Left ventricle myocardium inferior (tissue), 1 donor: ENCODE data around the gene SH2D3A. TPM values are rescaled to one million over a fixed set of nuclear protein-coding genes. Genes with fewer than 3 reads are reported as not detected.
A peak's percentile ranks its signal among the peaks of the same experiment; 100 is the strongest.

ENCODE experiments used
- DNase-seq: peaks from one replicate; pipeline ENCODE4 v3.0.0-alpha.2; 2020
- H3K27ac ChIP-seq: fragments of 200-600 bp; replicated peaks from 2 replicates; pipeline ENCODE4 v1.8.0; 2021
- H3K27me3 ChIP-seq: fragments of 200-600 bp; 2 replicates; pipeline ENCODE4 v1.8.0; 2021; ENCODE audit warnings: low read depth
- H3K36me3 ChIP-seq: fragments of 200-600 bp; 2 replicates; pipeline ENCODE4 v1.8.0; 2021
- H3K4me1 ChIP-seq: fragments of 200-600 bp; 2 replicates; pipeline ENCODE4 v1.8.0; 2021
- H3K4me3 ChIP-seq: fragments of 200-600 bp; 2 replicates; pipeline ENCODE4 v1.8.0; 2021; ENCODE audit warnings: mild to moderate bottlenecking, moderate library complexity
- H3K9me3 ChIP-seq: fragments of 200-600 bp; replicated peaks from 2 replicates; pipeline ENCODE4 v1.8.0; 2021
- intact Hi-C: fragments of 100-400 bp; cut with micrococcal nuclease; formaldehyde crosslinking; loops from one replicate; pipeline ENCODE4 v1.11.0; 2022
- total RNA-seq: library from RNA; stranded (reverse); fragmentation: NEBNext Ultra II Directional; extraction: Animal tissue kit (Norgen Biotek cat#: 25700); gene quantifications from one replicate; pipeline ENCODE4 v1.2.1, GENCODE V29; 2021
- TF ChIP-seq, protein P1 (sequence below): fragments of 200-600 bp; IDR thresholded peaks from 2 replicates; pipeline ENCODE4 v1.8.0; 2021; ENCODE audit warnings: antibody characterized with exemption, mild to moderate bottlenecking, borderline replicate concordance
- donor health status: DM: no; HTN: yes; CAD: no; lungs with severe emphysema.

SH2D3A gene
- total RNA-seq, 1 donor from 2014 or later: 0.14 TPM

- Histone ChIP-seq H3K4me1 (peaks cover 76% of the 10 kb centered on the region), H3K4me3 (peak overlapping the region; percentile 93), H3K36me3 (peaks cover 12% of the 10 kb centered on the region), H3K9me3 (no peaks in the 10 kb centered on the region), H3K27ac (peak overlapping the region; percentile 97), H3K27me3 (no peaks in the 10 kb centered on the region)
- TF ChIP-seq, protein P1, sequence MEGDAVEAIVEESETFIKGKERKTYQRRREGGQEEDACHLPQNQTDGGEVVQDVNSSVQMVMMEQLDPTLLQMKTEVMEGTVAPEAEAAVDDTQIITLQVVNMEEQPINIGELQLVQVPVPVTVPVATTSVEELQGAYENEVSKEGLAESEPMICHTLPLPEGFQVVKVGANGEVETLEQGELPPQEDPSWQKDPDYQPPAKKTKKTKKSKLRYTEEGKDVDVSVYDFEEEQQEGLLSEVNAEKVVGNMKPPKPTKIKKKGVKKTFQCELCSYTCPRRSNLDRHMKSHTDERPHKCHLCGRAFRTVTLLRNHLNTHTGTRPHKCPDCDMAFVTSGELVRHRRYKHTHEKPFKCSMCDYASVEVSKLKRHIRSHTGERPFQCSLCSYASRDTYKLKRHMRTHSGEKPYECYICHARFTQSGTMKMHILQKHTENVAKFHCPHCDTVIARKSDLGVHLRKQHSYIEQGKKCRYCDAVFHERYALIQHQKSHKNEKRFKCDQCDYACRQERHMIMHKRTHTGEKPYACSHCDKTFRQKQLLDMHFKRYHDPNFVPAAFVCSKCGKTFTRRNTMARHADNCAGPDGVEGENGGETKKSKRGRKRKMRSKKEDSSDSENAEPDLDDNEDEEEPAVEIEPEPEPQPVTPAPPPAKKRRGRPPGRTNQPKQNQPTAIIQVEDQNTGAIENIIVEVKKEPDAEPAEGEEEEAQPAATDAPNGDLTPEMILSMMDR: peak; percentile 74
- intact Hi-C loops: no loop called here
- DNase-seq: peak; percentile 93
Observed at GRCh38 chr19:6737873-6738786, 29.1 kb downstream of the SH2D3A start.

GRCh38 chr19:6737284-6737872, 29.9 kb downstream of the SH2D3A start, which contains the start of gene GPR108:
TSS of gene GPR108 (minus strand) at chr19:6737580. CDS start at chr19:6737576, 4 bp downstream.
- TF ChIP-seq, protein P1: no peak
- Histone ChIP-seq H3K36me3 (peaks cover 6% of the 10 kb centered on the region), H3K27me3 (no peaks in the 10 kb centered on the region), H3K4me3 (peak within 1 kb of the TSS; percentile 93), H3K4me1 (peaks cover 68% of the 10 kb centered on the region), H3K27ac (peak within 1 kb of the TSS; percentile 97), H3K9me3 (no peaks in the 10 kb centered on the region)
- peak; percentile 100 for DNase-seq
- intact Hi-C loops: no loop called here

- intact Hi-C loops: no loop called here
- H3K27me3 ChIP-seq: no peaks in the 10 kb centered on the region
- peak overlapping the region; percentile 85 for H3K4me3 ChIP-seq
- H3K27ac ChIP-seq: peak overlapping the region; percentile 97
- H3K4me1 ChIP-seq: peaks cover 63% of the 10 kb centered on the region
- TF ChIP-seq, protein P1: peak; percentile 9
- H3K9me3 ChIP-seq: no peaks in the 10 kb centered on the region
- peaks cover 7% of the 10 kb centered on the region for H3K36me3 ChIP-seq
- no peak for DNase-seq
Observed at GRCh38 chr19:6736917-6737283, 30.3 kb downstream of the SH2D3A start.

DNA sequence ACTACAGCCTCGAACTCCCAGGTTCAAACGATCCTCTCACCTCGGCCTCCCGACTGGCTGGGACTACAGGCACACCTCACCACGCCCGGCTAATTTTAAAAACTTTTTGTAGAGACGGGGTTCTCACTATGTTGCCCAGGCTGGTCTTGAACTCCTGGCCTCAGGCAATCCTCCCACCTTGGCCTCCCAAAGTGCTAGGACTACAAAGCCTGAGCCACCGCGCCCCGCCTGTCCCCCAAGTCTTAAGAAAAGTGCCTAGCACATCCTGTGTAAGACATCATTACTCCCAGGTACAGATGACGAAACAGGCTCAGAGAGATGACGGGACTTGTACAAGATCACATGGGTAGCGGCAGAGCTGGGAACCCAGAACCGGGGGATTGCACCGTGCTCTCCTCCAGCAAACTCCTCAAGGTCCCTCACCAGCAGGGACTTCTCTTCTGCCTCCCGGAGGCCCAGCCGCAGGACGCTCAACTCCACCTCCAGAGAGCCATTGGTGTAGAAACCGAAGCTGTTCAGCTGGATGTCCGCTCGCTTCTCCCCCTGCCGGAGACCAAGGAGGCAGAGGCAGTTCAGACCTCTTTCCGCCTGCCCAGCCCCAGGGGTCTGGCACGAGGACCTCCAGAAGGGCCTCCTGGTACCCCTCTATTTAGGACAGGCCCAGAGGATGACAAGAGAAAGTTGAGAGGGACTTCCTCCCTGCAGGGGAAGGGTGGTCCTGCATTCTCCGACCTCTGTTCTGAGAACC, 30.9 kb downstream of the SH2D3A start:
- TF ChIP-seq, protein P1: peak; percentile 68
- intact Hi-C loops: no loop called here
- peak overlapping the region; percentile 85 for H3K4me3 ChIP-seq
- peak overlapping the region; percentile 97 for H3K27ac ChIP-seq
- peak; percentile 73 for DNase-seq
- H3K36me3 ChIP-seq: peaks cover 11% of the 10 kb centered on the region
- no peaks in the 10 kb centered on the region for H3K27me3 ChIP-seq
- H3K4me1 ChIP-seq: peaks cover 58% of the 10 kb centered on the region
- H3K9me3 ChIP-seq: no peaks in the 10 kb centered on the region

GRCh38 chr19:6735181-6735911, 31.9 kb downstream of the SH2D3A start:
- Histone ChIP-seq H3K4me3 (no peak overlapping the region), H3K36me3 (peaks cover 11% of the 10 kb centered on the region), H3K27ac (peak overlapping the region; percentile 97), H3K4me1 (peaks cover 48% of the 10 kb centered on the region), H3K27me3 (no peaks in the 10 kb centered on the region), H3K9me3 (no peaks in the 10 kb centered on the region)
- intact Hi-C loops: no loop called here
- TF ChIP-seq, protein P1: no peak
- DNase-seq: no peak
